MM.1S (cell line): ENCODE results near the gene POU2AF3.

ENCODE experiments used
- CTCF ChIP-seq: fragments of 300-600 bp; sonication (generic); IDR thresholded peaks from 2 replicates; pipeline ENCODE4 v1.5.1; 2016; ENCODE audit warnings: antibody characterized with exemption, low read length, mixed read lengths
- EZH2 ChIP-seq: fragments of 300-600 bp; sonication (generic); optimal IDR thresholded peaks from 2 replicates; pipeline ENCODE3; 2017; ENCODE audit warnings: low read depth, mild to moderate bottlenecking, antibody characterized with exemption, low read length, mixed read lengths

GRCh38 chr11:111322534-111322933 is 24.2 kb downstream of the POU2AF3 start:
- TF ChIP-seq EZH2 (no peak), CTCF (no peak)
